ENCODE results near the gene CDK9. TPM values are rescaled to one million over a fixed set of nuclear protein-coding genes. Genes with fewer than 3 reads are reported as not detected.

The CDK9 gene
- total and polyA plus RNA-seq, 10 of the 15 experiments (the other 5 are each of a cell fraction or from before 2014, with no cell fraction given) = 7.3 to 92.6 (median 51.6) TPM

DNA sequence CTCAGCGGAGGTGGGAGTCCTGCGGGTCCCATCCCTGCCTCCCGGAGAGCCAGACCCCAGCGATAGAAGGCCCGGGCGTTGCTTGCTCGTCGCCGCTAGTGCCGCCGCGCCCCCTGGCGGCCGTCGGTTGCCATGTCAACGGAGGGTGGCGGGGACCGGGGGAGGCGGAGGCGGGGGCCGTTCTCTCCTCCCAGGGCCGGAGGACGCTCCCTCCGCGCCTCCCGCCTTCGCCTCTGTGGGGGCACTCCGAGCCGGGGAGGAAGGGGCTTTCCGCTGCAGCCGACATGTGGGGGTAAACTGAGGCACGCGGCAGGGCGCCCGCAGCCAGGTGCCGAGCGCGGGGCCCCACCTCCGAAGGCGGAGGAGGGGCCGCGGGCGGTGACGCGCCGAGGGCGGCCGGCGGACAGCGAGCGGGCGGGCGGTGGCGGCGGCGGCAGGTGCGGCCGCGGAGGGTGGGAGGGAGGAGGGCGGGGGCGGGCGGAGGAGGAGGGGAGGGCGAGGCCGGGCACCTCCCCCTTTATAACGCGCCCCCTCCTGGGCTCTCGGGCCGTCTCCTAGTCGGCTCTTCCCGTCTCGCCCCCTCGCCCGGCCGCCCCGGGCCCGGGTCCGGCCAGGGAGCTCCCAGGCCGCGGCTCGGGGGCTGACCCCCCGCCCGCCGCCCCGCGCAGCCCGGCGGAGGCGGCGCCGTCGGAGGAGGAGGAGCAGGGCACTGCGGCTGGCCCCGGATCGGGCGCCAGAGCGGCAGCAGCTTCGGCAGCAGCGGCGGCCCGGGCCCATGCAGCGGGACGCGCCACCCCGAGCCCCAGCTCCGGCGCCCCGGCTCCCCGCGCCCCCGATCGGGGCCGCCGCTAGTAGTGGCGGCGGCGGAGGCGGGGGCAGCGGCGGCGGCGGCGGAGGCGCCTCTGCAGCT lies 556 bp upstream of the CDK9 start (continued):
- TF ChIP-seq PAX5 (IDR thresholded peaks at IDR 0.05; ENCODE audit: borderline replicate concordance, low read depth, low read length) (peak; percentile 21; the same call in 1 of the 2 replicates), RAD21 (IDR thresholded peaks at IDR 0.05; ENCODE audit: insufficient read depth, low read depth, low read length) (peak; percentile 78), MEF2B (IDR thresholded peaks at IDR 0.05; ENCODE audit: partially characterized antibody, poor library complexity, severe bottlenecking) (peak; percentile 34), YY1 (IDR thresholded peaks at IDR 0.05; ENCODE audit: low read depth, low read length) (peak; percentile 72; the same call in 1 of the 2 replicates), POLR2A (IDR thresholded peaks at IDR 0.05; ENCODE audit: low read depth, low read length) (peak; percentile 44), ASH2L (IDR thresholded peaks at IDR 0.05; ENCODE audit: borderline replicate concordance, low read depth) (no peak), SUZ12 (IDR thresholded peaks at IDR 0.05; ENCODE audit: unreplicated experiment) (no peak)
- TF ChIP-seq, protein P1, sequence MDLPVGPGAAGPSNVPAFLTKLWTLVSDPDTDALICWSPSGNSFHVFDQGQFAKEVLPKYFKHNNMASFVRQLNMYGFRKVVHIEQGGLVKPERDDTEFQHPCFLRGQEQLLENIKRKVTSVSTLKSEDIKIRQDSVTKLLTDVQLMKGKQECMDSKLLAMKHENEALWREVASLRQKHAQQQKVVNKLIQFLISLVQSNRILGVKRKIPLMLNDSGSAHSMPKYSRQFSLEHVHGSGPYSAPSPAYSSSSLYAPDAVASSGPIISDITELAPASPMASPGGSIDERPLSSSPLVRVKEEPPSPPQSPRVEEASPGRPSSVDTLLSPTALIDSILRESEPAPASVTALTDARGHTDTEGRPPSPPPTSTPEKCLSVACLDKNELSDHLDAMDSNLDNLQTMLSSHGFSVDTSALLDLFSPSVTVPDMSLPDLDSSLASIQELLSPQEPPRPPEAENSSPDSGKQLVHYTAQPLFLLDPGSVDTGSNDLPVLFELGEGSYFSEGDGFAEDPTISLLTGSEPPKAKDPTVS (IDR thresholded peaks at IDR 0.05; ENCODE audit: low read depth, low read length) = no peak

DNA sequence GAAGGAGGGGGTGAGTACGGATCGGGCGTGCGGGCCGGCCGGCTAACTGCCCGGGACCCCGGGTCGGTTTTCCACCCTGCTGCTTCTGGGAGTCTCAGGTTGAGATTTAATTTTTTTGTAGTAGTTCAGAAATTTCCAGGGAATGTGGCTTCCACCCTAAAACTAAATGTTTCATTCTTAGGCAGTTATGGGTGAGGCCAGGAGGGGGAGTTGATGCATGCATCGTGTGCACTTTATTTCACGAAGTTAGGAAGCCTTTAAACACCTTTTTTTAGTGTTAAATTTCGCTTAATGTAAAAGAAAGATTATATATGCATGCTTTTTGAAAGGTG lies 905 bp downstream of the CDK9 start:
- ATAC-seq = no peak
- Histone ChIP-seq H3K27ac (ENCODE audit: control insufficient read depth, insufficient read depth) (peak overlapping the region; percentile 82), H3K9ac (ENCODE audit: control insufficient read depth, insufficient read depth, low read length) (peak overlapping the region; percentile 84), H3K27me3 (replicated peaks in 1 of 2; ENCODE audit: control insufficient read depth in 2 of 2, insufficient read depth in 2 of 2, low read length in 1 of 2) (no peaks in the 10 kb centered on the region), H3K36me3 (ENCODE audit: control insufficient read depth in 2 of 2, insufficient read depth in 2 of 2, low read length in 1 of 2) (peaks cover 24 to 34% of the 10 kb centered on the region in 2 experiments), H3K9me3 (replicated peaks; ENCODE audit: control insufficient read depth, insufficient read depth, low read length) (no peaks in the 10 kb centered on the region), H2AFZ (ENCODE audit: control insufficient read depth, low read depth, low read length) (no peak overlapping the region), H3K4me2 (ENCODE audit: control insufficient read depth, insufficient read depth) (peak overlapping the region; percentile 85), H3K4me3 (peak overlapping the region; percentile 85), H3K79me2 (ENCODE audit: control insufficient read depth, insufficient read depth, low read length) (peaks cover 36% of the 10 kb centered on the region), H4K20me1 (ENCODE audit: control insufficient read depth, insufficient read depth) (peaks cover 15% of the 10 kb centered on the region), H3K4me1 (ENCODE audit: control insufficient read depth, insufficient read depth, low read length) (peaks cover 37% of the 10 kb centered on the region)
- ChIA-PET CTCF (interaction anchor here (0.7 to 6.0 kb wide), 7 partner anchors 18 to 130 kb away, joined by 3 to 63 read pairs (median 4); partner anchors contain the start of genes ST6GALNAC4 and TOR2A), RAD21 (ENCODE audit: unreplicated experiment) (interaction anchor here (1.3 to 2.3 kb wide), 3 partner anchors 52 to 130 kb away, joined by 4 to 16 read pairs (median 9); partner anchors contain the start of genes ST6GALNAC4 and TOR2A), SMC1A (ENCODE audit: uncharacterized antibody, unreplicated experiment) (interaction anchor here (1.7 to 2.3 kb wide), 3 partner anchors 52 to 135 kb away, joined by 6 to 11 read pairs (median 9); partner anchors contain the start of gene TOR2A), POLR2A (interaction anchor here (1.5 kb wide), 1 partner anchor 119 kb away, joined by 4 read pairs; no protein-coding TSS in a partner anchor)
- no TSS peak for BruUV-seq (replicated peaks)
- no peak for FAIRE-seq
- in situ Hi-C loops (cut with MboI) = no loop called here
- under 1% methylated on average over 12 of the region's 12 CpGs for WGBS (ENCODE audit: insufficient coverage, insufficient replicate concordance, low lambda C conversion rate, missing lambda C conversion rate)
- intact Hi-C loops (cut with micrococcal nuclease; ENCODE audit: unreplicated experiment) = loop anchor here (5.0 to 10.0 kb wide), 3 partner anchors 81 to 341 kb away; partner anchors contain the start of genes NAIF1, PTGES2 and SLC25A25
- no peak for DNase-seq (ENCODE audit: low read depth, low spot score)
- no peak for TF ChIP-seq NFYB (IDR thresholded peaks at IDR 0.05; ENCODE audit: insufficient read depth, low read depth, low read length)
- TF ChIP-seq EZH2 (IDR thresholded peaks at IDR 0.05; ENCODE audit: borderline replicate concordance, control insufficient read depth, low read depth, low read length) = no peak
- no peak for TF ChIP-seq HDAC2 (IDR thresholded peaks at IDR 0.05)
- no peak for TF ChIP-seq GATAD2B (conservative IDR thresholded peaks at IDR 0.05; ENCODE audit: low read depth)
- no peak for TF ChIP-seq CBX5 (IDR thresholded peaks at IDR 0.05; ENCODE audit: low read depth)
- 0 out of 2 replicates have a peak, but pooled peaks have one; percentile 5 for TF ChIP-seq RCOR1 (conservative IDR thresholded peaks at IDR 0.05; ENCODE audit: low read depth, low read length)
- 0 out of 2 replicates have a peak, but pooled peaks have one; percentile 12 for TF ChIP-seq NBN (IDR thresholded peaks at IDR 0.05)
- TF ChIP-seq CHD2 (IDR thresholded peaks at IDR 0.05; ENCODE audit: borderline replicate concordance, low read depth, low read length) = no peak
- TF ChIP-seq SMC3 (IDR thresholded peaks at IDR 0.05; ENCODE audit: borderline replicate concordance, low read length) = peak; percentile 6; the same call in 1 of the 2 replicates
- no peak for TF ChIP-seq ESRRA (IDR thresholded peaks at IDR 0.05; ENCODE audit: low read length)
- TF ChIP-seq EED (IDR thresholded peaks at IDR 0.05; ENCODE audit: low read depth) = 0 out of 2 replicates have a peak, but pooled peaks have one; percentile 4
